Hindlimb muscle (tissue), 1 donor: ENCODE measurements around the gene MRPS26. TPM values are rescaled to one million over a fixed set of nuclear protein-coding genes. Genes with fewer than 3 reads are reported as not detected.
"Not testable (repeated sequence)": the region's sequence is repeated elsewhere in the genome, so short reads cannot be mapped to it uniquely, and the experiment has no call there.

Source experiments
- DNase-seq: peaks from one replicate; pipeline ENCODE4 v3.0.0-alpha.2; 2013
- polyA plus RNA-seq: library from polyadenylated mRNA; unstranded; fragments of 120-200 nt; gene quantifications from one replicate; pipeline ENCODE4 v1.2.1, GENCODE V29; 2013; ENCODE audit not compliant: insufficient read length

The MRPS26 gene
- polyA plus RNA-seq, 1 donor = 35.9 TPM

DNA sequence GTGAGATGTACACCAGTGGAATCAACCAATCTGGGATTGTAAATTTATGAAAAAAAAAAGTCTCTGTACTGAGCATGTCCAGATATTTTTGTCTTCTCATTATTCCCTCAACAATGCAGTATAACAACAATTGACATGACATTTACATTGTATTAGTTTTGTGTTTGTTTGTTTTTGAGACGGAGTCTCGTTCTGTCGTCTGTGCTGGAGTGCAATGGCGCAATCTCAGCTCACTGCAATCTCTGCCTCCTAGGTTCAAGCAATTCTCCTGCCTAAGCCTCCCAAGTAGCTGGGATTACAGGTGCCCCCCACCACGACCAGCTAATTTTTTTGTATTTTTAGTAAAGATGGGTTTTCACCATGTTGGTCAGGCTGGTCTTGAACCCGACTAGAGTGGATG lies 29.5 kb downstream of the MRPS26 start:
- not testable (repeated sequence) for DNase-seq

DNA sequence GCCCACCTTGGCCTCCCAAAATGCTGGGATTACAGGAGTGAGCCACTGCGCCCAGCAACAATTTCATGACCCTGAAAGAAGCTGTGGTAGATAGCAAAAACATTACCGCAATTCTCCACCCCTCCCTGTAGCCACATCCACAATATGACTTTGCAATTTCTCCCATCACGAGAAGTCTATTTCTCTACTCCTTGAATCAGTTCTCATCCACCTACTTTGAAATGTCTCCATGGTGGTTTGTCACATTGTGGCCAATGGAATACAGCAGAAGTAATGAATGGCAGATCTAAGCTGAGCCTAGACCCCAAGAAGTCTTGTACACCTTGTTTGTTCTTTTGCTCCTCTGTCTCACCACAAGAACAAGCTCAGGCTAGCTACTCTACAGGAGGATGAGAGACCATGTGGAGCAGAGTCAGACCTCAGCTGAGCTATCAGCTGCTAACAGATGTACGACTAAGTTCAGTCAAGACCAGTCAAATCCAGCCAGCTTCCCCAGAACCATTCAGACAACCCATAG lies 31.8 kb downstream of the MRPS26 start:
- DNase-seq = no peak

DNA sequence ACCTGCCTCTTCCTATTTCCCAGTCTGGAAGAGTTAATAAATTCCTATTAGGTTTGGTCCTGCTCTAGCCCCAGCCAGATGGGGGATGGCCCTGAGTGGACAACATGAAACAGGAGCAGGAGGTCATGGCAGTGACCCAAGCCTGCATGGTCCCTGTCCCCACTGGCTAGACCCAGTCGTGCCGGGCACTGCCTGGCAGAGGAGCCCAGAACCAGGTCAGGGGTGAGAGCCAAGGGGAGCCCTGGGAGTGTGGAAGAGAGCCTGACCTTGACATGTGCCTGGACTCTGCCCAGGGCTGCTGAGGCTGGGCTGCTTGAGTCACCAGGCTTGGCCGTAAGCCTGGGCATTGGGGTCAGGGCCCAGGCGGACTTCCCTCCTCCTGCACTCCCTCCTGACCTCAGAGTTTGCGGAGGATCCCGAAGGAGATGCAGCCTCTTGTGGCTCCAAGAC lies 35.1 kb downstream of the MRPS26 start:
- DNase-seq = no peak

DNA sequence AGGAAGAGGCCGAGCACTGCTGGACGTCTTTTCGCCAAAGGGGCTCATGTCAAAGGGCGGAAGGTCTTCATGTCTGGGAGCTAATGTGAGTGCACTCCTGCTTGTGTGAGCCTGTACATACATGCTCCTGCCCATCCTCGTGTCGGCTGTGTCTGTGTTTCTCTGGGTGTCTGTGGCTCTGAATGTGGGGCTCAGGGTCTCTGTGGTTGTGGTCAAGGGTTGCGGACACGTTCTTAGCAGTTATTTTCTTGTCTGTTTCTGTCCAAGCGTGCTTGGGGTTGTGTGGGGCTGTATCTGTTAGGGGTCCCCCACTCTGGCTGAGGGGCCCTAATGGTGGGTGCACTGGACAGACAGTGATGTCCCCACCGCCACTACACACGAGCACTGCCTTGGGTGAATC lies 35.8 kb downstream of the MRPS26 start:
- no peak for DNase-seq

DNA sequence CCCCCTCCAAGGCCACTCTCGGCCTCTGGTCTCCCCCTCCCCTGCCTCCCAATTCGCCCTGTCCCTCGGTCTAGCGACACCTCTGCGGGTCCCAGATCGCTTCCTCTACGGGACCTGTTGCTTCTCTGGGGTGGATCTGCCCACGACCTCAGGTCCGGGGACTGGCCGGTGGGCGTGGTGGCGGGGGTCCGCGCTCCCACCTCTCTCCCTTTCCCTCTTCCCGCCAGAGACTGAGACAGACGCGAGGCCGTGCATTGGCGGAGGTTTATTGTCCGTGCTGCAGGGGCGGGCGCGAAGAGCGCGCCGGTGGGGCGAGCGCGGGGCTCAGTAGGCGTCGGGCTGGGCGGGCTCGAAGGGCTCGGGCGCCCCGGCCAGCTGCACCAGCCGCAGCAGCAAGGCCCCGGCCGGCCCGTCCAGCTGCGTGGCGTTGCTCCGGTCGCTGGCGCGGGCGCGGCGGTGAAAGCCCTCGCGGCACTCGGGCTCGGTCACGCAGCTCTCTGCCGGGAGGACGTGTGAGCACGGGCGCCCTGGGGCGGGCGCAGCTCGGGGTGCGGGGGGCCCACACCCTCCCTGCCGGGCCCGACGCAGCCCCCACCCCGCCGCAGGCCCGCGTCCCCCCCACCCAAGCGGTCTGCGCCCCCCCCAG lies 36.6 kb downstream of the MRPS26 start:
- DNase-seq = no peak

DNA sequence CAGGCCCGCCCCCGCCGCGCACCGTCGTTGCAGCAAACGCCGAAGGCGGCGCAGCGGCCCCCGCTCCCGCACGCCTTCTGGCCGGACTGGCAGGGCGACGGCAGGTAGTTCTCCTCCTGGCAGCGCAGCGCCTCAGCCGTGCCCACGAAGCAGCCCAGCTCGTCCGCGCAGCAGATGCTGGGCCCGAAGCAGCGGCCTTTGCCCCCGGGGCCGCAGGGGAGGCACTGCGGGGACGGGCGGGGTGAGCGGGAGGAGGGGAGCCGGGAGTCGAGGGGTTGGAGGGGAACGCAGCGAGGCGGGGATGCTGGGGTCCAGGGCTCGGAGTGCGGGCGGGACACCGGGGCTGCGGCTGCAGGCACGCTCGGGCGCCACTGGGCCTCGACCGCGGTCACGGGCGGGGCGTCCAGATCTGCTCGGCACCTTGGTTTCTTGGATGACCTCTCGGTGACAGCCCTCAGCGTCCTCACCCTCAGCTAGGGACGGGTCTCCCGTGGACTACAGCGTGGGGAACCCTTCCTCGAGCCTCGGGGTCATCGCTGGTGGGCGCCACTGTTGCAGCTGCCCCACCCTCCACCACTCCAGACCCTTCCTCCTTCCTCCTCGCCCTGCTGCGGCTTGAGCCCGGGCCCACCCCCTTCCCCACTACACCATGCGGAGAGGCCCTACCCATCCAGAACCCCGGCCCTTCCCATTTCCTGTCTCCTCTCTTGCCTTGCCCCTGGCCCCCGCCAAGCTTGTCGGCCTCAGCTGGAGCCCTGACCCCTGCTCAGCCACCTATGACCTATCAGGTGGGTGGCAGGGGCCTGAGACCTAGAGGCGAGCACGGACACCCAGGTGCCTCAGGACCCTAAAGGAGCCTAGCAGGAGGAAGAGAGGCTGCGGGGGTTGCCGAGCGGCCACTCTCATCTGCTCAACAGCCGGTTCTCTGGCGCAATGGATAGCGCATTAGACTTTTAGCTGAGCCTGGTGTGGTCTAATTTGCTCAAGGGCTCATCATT lies 37.4 kb downstream of the MRPS26 start:
- DNase-seq = no peak

DNA sequence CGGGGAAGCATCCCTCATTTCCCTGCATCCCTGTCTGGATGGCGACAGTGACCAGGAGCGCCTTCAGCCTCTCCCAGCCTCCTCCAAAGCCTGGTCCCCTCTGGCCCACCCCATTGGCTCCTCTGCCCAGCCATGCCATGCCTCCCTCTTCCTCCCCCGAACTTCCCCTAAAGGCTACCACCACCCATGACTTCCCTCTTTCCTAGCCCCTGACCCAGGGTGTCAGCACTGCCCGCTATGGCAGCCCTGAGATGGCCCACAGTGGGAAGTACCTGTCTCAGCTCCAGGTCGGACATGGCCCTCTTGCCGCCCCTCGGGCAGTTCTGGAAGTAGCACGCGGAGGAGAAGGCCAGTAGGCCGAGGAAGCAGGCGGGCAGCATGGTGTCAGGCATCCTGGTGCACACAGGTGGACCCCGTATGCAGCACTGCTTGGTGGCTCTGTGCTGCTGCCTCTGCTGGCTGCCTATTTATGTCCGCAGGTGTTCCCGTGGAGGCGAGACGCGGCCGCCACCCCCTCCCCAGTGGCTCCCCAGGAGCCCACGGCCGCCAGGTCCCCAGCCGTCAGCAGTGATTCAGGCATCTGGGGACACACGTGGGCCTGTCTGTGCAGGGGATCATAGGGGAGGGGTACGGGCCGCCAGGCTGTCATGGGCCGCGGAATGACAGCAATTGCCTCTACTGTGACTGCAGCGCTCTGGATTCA lies 38.6 kb downstream of the MRPS26 start, which contains the start of gene AVP:
AVP (minus strand) TSS at position 442 of the 703 bp plus-strand sequence; CDS start at position 392, 50 bp downstream.
- no peak for DNase-seq

DNA sequence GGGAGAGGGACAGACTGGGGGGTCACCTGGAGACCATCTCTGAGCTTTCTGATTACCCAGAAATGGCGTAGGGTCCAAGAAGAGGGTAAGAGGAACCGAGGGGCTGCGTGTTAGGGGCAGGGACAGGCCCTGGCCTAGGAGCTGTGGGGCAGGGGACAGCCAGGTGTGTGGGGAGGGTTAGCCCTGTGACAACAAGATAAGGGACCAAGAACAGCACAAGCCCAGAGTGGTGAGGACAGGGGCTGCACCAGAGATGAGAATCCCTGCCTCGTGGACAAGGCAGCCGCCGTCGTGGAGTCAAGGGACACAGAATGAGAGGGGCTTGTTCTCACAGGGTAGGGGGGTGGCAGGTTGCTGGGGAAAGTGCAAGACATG lies 39.1 kb downstream of the MRPS26 start:
- no peak for DNase-seq

DNA sequence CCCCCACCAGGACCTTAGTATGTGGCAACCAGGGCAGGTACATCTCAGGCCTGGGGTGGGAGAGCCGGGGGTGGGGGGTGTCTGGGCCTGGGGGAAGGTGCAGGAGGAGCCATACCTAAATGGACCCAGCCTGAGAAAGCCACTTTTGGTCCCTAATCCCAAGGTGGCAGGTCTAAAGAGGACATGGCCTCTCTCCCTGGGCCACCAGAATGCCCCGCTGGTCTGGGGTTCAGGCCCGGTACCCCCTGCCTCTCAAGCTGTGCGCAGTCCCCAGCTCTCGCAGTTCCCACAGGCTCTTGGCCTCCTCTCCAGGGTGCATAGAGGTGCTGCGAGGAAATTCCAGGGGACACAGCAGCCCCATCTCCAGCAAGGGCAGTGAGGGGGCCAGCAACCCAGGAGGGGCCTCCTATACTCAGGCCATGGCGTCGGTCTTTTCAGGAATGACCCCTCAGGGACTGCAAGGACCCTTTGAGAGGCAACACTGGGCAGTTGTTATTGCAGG lies 39.8 kb downstream of the MRPS26 start:
- DNase-seq = no peak

DNA sequence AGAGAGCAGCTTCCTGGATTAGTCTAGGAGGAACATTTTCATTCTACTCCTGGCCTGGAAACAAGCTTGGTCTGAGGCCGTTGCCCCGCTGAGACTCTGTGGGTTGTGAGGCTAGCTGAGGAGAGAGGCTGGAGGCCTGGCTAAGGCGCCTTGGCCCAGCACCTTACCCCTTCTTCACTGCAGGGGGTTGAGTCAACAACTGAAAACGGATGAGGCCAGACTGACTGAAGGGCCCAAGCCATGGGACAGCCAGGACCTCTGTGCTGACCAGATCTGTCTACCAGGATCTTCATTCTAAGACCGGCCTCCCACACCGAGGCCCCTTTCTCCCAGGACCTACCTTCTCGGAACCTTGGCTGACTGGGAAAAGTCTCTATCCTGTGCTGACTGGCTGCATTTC lies 42.2 kb downstream of the MRPS26 start:
- no peak for DNase-seq

DNA sequence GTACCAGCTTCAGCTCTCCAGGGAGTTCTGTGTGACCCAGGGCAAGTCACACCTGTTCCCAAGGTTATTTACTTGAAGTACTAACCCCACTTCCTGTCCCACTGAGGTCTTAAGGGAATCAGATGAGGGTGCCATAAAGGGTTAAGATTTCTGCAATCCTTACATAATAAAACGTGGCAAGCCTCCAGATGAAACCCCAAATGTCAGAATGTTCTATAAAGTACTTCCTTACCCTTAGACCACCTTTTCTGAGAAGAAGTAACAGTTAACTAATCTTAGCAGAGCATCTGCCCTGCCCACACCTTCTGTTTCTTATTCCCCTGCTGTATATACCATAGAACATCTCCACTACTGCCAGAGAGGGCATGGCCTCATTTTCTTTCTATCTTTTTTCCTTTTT lies 44.7 kb downstream of the MRPS26 start:
- no peak for DNase-seq

DNA sequence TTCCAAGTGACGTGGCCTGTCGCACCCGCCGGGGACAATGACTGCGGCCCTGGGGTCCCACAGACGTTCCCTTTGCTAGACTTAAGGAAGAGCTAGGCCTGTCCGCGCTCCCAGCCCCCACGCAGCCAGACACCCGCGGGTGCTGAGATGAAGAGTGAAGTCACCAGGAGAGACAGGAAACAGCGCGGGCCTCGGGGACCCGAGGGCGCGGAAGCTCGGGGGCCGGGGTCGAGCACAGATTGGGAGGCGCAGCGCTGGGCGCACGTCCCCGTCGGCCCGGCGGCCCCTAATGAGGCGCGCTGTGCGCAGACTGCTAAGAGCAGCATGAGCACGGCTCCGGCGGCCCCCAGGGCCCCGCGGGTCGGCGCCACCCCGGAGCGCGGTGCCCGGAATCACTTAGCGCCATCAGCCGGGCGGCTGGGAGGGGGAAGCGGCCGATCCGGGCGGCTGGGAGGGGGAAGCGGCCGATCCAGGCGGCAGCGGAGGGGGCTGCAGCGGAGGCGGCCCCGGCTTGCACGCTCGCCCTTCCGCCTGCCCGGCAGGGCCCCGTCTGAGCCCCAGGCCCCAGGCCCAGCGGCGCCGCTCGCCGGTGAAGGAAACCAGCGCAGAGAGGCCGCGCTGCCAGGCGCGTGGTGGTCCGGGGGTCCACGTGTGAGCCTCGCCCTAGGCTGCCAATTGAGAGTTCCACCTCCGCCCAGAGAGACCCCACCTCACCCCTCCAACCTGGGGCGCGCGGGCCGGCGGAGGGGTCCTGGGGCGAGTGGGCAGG lies 46.9 kb downstream of the MRPS26 start:
- DNase-seq = peak; percentile 61

DNA sequence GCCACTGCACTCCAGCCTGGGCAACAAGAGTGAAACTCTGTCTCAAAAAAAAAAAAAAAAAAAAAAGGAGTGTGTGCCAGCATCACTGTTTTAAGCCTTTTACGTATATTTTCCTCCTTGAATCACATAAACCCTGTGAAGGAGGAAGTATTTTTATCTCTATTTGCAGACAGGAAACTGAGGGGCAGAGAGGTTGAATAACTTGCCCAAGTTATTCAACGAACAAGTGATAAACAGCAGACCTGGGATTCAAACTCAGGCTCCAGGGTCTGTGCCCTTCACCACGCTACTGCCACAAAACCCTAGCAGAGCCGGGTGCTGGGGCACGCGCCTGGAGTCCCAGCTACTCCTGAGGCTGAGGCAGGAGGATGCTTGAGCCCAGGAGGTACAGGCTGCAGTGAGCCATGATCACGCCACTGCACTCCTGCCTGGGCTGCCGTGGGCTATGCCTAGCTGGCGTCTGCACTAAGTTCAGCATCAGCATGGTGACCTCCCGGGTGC lies 48.1 kb downstream of the MRPS26 start:
- no peak for DNase-seq

DNA sequence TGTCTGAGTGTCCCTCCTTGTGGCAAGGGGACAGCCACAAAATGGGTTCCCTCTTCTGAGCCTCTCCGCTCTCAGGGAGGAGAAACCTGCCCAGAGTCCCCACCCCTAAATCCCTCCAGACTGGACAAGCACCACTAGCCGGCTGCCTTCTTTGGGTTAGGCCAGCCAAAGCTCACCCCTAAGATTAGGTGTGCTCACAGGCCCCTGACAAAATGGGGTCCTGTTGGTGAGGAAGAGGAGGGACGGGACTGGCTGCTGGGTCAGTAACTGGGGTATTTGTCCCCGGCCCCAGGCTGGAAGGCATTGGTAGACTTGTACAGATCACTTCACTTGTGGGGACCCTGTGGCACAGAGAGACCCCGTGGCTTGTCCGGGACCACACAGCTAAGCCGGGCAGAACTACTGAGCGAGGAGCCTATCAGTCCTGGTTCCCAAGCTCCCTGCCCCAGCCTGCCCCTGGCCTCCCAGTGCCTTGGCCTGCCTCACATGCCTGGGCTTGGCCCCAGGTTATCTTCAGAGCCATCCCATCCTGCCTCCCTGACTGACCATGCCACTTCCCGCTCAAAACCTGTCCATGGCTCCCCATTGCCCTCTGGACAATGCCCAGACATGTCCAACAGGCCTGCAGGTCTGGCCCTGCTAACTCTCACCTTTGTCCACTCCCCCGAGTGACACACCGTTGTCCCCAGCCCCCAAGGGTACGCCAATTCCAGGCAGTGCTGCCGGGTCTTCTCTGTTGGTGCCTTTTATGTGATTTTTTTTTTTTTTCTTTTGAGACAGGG lies 49.2 kb downstream of the MRPS26 start:
- no peak for DNase-seq

Other genes starting within 250 kb of the MRPS26 start
- 46.8 TPM for gene CPXM1, start 245.4 kb upstream of the MRPS26 start, polyA plus RNA-seq
- not detected for gene C20orf141, start 231.1 kb upstream of the MRPS26 start, polyA plus RNA-seq
- gene TMEM239, start 229.7 kb upstream of the MRPS26 start, polyA plus RNA-seq = not detected
- 31.9 TPM for gene PCED1A, start 205.4 kb upstream of the MRPS26 start, polyA plus RNA-seq
- 24.7 TPM for gene VPS16, start 205.3 kb upstream of the MRPS26 start, polyA plus RNA-seq
- 41.9 TPM for gene PTPRA, start 172.6 kb upstream of the MRPS26 start, polyA plus RNA-seq
- 0.35 TPM for gene GNRH2, start 2.4 kb upstream of the MRPS26 start, polyA plus RNA-seq
- 0.50 TPM for gene OXT, start 25.6 kb downstream of the MRPS26 start, polyA plus RNA-seq
- not detected for gene AVP, start 38.7 kb downstream of the MRPS26 start, polyA plus RNA-seq
- 9.4 TPM for gene FASTKD5, start 113.8 kb downstream of the MRPS26 start, polyA plus RNA-seq
- gene UBOX5, start 113.8 kb downstream of the MRPS26 start, polyA plus RNA-seq = 6.6 TPM
- gene LZTS3, start 127.5 kb downstream of the MRPS26 start, polyA plus RNA-seq = 3.5 TPM
- 33.9 TPM for gene DDRGK1, start 158.6 kb downstream of the MRPS26 start, polyA plus RNA-seq
- 43.3 TPM for gene ITPA, start 163.4 kb downstream of the MRPS26 start, polyA plus RNA-seq
- gene SLC4A11, start 193.1 kb downstream of the MRPS26 start, polyA plus RNA-seq = 2.3 TPM